Measurements from ENCODE around the gene PLIN3. TPM values are rescaled to one million over a fixed set of nuclear protein-coding genes. Genes with fewer than 3 reads are reported as not detected.

The PLIN3 gene
- total and polyA plus RNA-seq, 2 experiments from 2014 or later, result 97.8 to 118 TPM

GRCh38 chr19:4879041-4879440, 11.6 kb upstream of the PLIN3 start:
- Histone ChIP-seq H3K27ac (no peak overlapping the region), H2AFZ (no peak overlapping the region), H3K9me3 (ENCODE audit: low read depth) (no peaks in the 10 kb centered on the region), H3K36me3 (replicated peaks; ENCODE audit: insufficient read depth, low read depth) (no peaks in the 10 kb centered on the region), H3K4me2 (no peak overlapping the region), H3K9me2 (replicated peaks; ENCODE audit: insufficient read depth) (no peaks in the 10 kb centered on the region), H3K4me3 (no peak overlapping the region), H3K79me2 (no peaks in the 10 kb centered on the region), H3K27me3 (no peaks in the 10 kb centered on the region), H3K4me1 (ENCODE audit: insufficient read depth) (peaks cover 5% of the 10 kb centered on the region), H4K20me1 (ENCODE audit: insufficient read depth, poor library complexity, severe bottlenecking) (no peaks in the 10 kb centered on the region)
- TF ChIP-seq EZH2phosphoT487 (IDR thresholded peaks at IDR 0.05; ENCODE audit: low read depth, severe bottlenecking, unreplicated experiment) (no peak), CTCF (IDR thresholded peaks at IDR 0.05; ENCODE audit: poor library complexity) (no peak), EZH2 (IDR thresholded peaks at IDR 0.05; ENCODE audit: borderline replicate concordance) (no peak)
- 90% methylated on average over 11 of the region's 11 CpGs for WGBS (ENCODE audit: low lambda C conversion rate, missing lambda C conversion rate)
- DNase-seq (ENCODE audit: low spot score), result no peak

GRCh38 chr19:4878491-4878968, 11.1 kb upstream of the PLIN3 start:
- no peak for TF ChIP-seq EZH2 (IDR thresholded peaks at IDR 0.05; ENCODE audit: borderline replicate concordance)
- TF ChIP-seq CTCF (IDR thresholded peaks at IDR 0.05; ENCODE audit: poor library complexity), result no peak
- no peak for TF ChIP-seq EZH2phosphoT487 (IDR thresholded peaks at IDR 0.05; ENCODE audit: low read depth, severe bottlenecking, unreplicated experiment)
- peaks cover 5% of the 10 kb centered on the region for H3K4me1 ChIP-seq (ENCODE audit: insufficient read depth)
- DNase-seq (ENCODE audit: low spot score), result no peak
- H3K9me3 ChIP-seq (ENCODE audit: low read depth), result no peaks in the 10 kb centered on the region
- WGBS (ENCODE audit: low lambda C conversion rate, missing lambda C conversion rate), result 70% methylated on average over 21 of the region's 23 CpGs
- H3K9me2 ChIP-seq (replicated peaks; ENCODE audit: insufficient read depth), result no peaks in the 10 kb centered on the region
- peak overlapping the region; percentile 7 for H3K27ac ChIP-seq
- H3K79me2 ChIP-seq, result no peaks in the 10 kb centered on the region
- H2AFZ ChIP-seq, result no peak overlapping the region
- H3K36me3 ChIP-seq (replicated peaks; ENCODE audit: insufficient read depth, low read depth), result no peaks in the 10 kb centered on the region
- H3K4me3 ChIP-seq, result no peak overlapping the region
- H3K4me2 ChIP-seq, result peak overlapping the region; percentile 44
- no peaks in the 10 kb centered on the region for H4K20me1 ChIP-seq (ENCODE audit: insufficient read depth, poor library complexity, severe bottlenecking)
- H3K27me3 ChIP-seq, result no peaks in the 10 kb centered on the region

- no peaks in the 10 kb centered on the region for H4K20me1 ChIP-seq (ENCODE audit: insufficient read depth, poor library complexity, severe bottlenecking)
- no peaks in the 10 kb centered on the region for H3K9me2 ChIP-seq (replicated peaks; ENCODE audit: insufficient read depth)
- H3K27me3 ChIP-seq, result no peaks in the 10 kb centered on the region
- no peak for TF ChIP-seq EZH2 (IDR thresholded peaks at IDR 0.05; ENCODE audit: borderline replicate concordance)
- no peak for TF ChIP-seq CTCF (IDR thresholded peaks at IDR 0.05; ENCODE audit: poor library complexity)
- TF ChIP-seq EZH2phosphoT487 (IDR thresholded peaks at IDR 0.05; ENCODE audit: low read depth, severe bottlenecking, unreplicated experiment), result no peak
- H3K27ac ChIP-seq, result peak overlapping the region; percentile 7
- 61% methylated on average over 28 of the region's 30 CpGs for WGBS (ENCODE audit: low lambda C conversion rate, missing lambda C conversion rate)
- H3K4me3 ChIP-seq, result no peak overlapping the region
- peak overlapping the region; percentile 44 for H3K4me2 ChIP-seq
- no peaks in the 10 kb centered on the region for H3K36me3 ChIP-seq (replicated peaks; ENCODE audit: insufficient read depth, low read depth)
- H3K79me2 ChIP-seq, result no peaks in the 10 kb centered on the region
- DNase-seq (ENCODE audit: low spot score), result no peak
- H3K9me3 ChIP-seq (ENCODE audit: low read depth), result no peaks in the 10 kb centered on the region
- H3K4me1 ChIP-seq (ENCODE audit: insufficient read depth), result peaks cover 5% of the 10 kb centered on the region
- no peak overlapping the region for H2AFZ ChIP-seq
These were observed 10.5 kb upstream of the PLIN3 start for GRCh38 chr19:4877753-4878490.

Data from hepatocyte (in vitro differentiated cells).